Measurements from ENCODE around the gene FITM2. TPM values are rescaled to one million over a fixed set of nuclear protein-coding genes. Genes with fewer than 3 reads are reported as not detected.

FITM2 gene
- polyA plus RNA-seq, 1 of the 3 experiments (the other 2 are of a cell fraction), result 3.6 TPM

GRCh38 chr20:44280387-44280786, 30.6 kb downstream of the FITM2 start:
- H3K36me3 ChIP-seq (replicated peaks in 1 of 2; ENCODE audit: control insufficient read depth in 1 of 2, insufficient read depth in 2 of 2, low read length in 1 of 2), result no peaks in the 10 kb centered on the region
- H3K4me3 ChIP-seq (ENCODE audit: low read depth in 2 of 2, low read length in 1 of 2), result no peak overlapping the region
- TF ChIP-seq RAD21 (IDR thresholded peaks at IDR 0.05; ENCODE audit: low read length), result no peak
- no peak for TF ChIP-seq TCF12 (IDR thresholded peaks at IDR 0.05)
- no peak for TF ChIP-seq RXRA (IDR thresholded peaks at IDR 0.05; ENCODE audit: borderline replicate concordance, low read depth)
- TF ChIP-seq GATA2 (CRISPR knock-in tag; IDR thresholded peaks at IDR 0.05), result no peak
- TF ChIP-seq, protein P1, sequence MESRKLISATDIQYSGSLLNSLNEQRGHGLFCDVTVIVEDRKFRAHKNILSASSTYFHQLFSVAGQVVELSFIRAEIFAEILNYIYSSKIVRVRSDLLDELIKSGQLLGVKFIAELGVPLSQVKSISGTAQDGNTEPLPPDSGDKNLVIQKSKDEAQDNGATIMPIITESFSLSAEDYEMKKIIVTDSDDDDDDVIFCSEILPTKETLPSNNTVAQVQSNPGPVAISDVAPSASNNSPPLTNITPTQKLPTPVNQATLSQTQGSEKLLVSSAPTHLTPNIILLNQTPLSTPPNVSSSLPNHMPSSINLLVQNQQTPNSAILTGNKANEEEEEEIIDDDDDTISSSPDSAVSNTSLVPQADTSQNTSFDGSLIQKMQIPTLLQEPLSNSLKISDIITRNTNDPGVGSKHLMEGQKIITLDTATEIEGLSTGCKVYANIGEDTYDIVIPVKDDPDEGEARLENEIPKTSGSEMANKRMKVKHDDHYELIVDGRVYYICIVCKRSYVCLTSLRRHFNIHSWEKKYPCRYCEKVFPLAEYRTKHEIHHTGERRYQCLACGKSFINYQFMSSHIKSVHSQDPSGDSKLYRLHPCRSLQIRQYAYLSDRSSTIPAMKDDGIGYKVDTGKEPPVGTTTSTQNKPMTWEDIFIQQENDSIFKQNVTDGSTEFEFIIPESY (IDR thresholded peaks at IDR 0.05; ENCODE audit: borderline replicate concordance, low read depth), result no peak
- TF ChIP-seq NFIC (IDR thresholded peaks at IDR 0.05; ENCODE audit: borderline replicate concordance), result no peak
- TF ChIP-seq MXI1 (IDR thresholded peaks at IDR 0.05; ENCODE audit: low read depth, low read length), result no peak
- no peak for TF ChIP-seq FOXM1 (IDR thresholded peaks at IDR 0.05; ENCODE audit: low read depth)
- TF ChIP-seq NRF1 (IDR thresholded peaks at IDR 0.05; ENCODE audit: low read depth, low read length), result no peak
- TF ChIP-seq, protein P2, sequence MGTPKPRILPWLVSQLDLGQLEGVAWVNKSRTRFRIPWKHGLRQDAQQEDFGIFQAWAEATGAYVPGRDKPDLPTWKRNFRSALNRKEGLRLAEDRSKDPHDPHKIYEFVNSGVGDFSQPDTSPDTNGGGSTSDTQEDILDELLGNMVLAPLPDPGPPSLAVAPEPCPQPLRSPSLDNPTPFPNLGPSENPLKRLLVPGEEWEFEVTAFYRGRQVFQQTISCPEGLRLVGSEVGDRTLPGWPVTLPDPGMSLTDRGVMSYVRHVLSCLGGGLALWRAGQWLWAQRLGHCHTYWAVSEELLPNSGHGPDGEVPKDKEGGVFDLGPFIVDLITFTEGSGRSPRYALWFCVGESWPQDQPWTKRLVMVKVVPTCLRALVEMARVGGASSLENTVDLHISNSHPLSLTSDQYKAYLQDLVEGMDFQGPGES (IDR thresholded peaks at IDR 0.05; ENCODE audit: low read depth, low read length), result no peak
- no peak for TF ChIP-seq RCOR1 (IDR thresholded peaks at IDR 0.05; ENCODE audit: low read length)
- no peak for TF ChIP-seq EZH2phosphoT487 (IDR thresholded peaks at IDR 0.05; ENCODE audit: borderline replicate concordance, low read depth)
- no peak for TF ChIP-seq MEF2A (IDR thresholded peaks at IDR 0.05; ENCODE audit: borderline replicate concordance, low read depth)
- H3K4me2 ChIP-seq, result no peak overlapping the region
- no peaks in the 10 kb centered on the region for H3F3A ChIP-seq (replicated peaks; ENCODE audit: insufficient read depth)
- ChIA-PET CTCF (interaction anchor here (1.8 kb wide), 1 partner anchor 65 kb away, joined by 4 read pairs; no protein-coding TSS in a partner anchor), POLR2A (no interaction called here)
- no peak overlapping the region for H3K27ac ChIP-seq (ENCODE audit: low read depth in 2 of 2, low read length in 1 of 2)
- no peaks in the 10 kb centered on the region for H3K4me1 ChIP-seq (ENCODE audit: control insufficient read depth in 1 of 2, insufficient read depth in 2 of 2, low read depth in 1 of 2, low read length in 1 of 2)
- DNase-seq, result no peak
- no peaks in the 10 kb centered on the region for H3K9me2 ChIP-seq
- H3K9ac ChIP-seq, result no peak overlapping the region
- no peak overlapping the region for H2AFZ ChIP-seq (ENCODE audit: low read depth)
- no peaks in the 10 kb centered on the region for H4K20me1 ChIP-seq (ENCODE audit: insufficient read depth)
- H3K27me3 ChIP-seq (ENCODE audit: insufficient read depth), result no peaks in the 10 kb centered on the region
- 89% methylated on average over 2 of the region's 2 CpGs for WGBS (ENCODE audit: low lambda C conversion rate)
- H3K9me3 ChIP-seq, result no peaks in the 10 kb centered on the region
- no peaks in the 10 kb centered on the region for H3K79me2 ChIP-seq (ENCODE audit: insufficient read depth)

DNA sequence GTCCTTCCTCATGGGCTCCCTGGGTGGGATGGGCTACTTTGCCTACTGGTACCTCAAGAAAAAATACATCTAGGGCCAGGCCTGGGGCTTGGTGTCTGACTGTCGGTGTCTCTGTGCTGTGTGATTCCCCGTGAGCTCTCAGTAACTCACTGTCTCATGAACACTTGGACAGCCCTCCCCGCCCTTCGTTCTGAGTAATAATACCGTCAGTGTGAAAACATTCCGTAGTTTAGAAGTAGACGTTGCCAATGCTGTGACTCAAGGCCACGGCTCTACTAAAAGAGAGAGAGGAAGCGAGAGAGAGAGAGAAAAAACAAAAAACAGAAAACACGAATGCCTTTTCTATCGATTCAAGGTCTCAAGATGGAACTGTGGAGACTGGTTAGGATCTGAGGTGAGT, 31.8 kb downstream of the FITM2 start:
- Histone ChIP-seq H3K27me3 (ENCODE audit: insufficient read depth) (no peaks in the 10 kb centered on the region), H3K36me3 (replicated peaks in 1 of 2; ENCODE audit: control insufficient read depth in 1 of 2, insufficient read depth in 2 of 2, low read length in 1 of 2) (no peaks in the 10 kb centered on the region), H3K9me2 (no peaks in the 10 kb centered on the region), H3K4me1 (ENCODE audit: control insufficient read depth in 1 of 2, insufficient read depth in 2 of 2, low read depth in 1 of 2, low read length in 1 of 2) (no peaks in the 10 kb centered on the region), H3K4me2 (no peak overlapping the region), H3K27ac (ENCODE audit: low read depth in 2 of 2, low read length in 1 of 2) (no peak overlapping the region), H3K79me2 (ENCODE audit: insufficient read depth) (no peaks in the 10 kb centered on the region), H3K9ac (no peak overlapping the region), H3F3A (replicated peaks; ENCODE audit: insufficient read depth) (no peaks in the 10 kb centered on the region), H3K9me3 (no peaks in the 10 kb centered on the region), H2AFZ (ENCODE audit: low read depth) (no peak overlapping the region), H3K4me3 (ENCODE audit: low read depth in 2 of 2, low read length in 1 of 2) (no peak overlapping the region), H4K20me1 (ENCODE audit: insufficient read depth) (no peaks in the 10 kb centered on the region)
- ChIA-PET CTCF (interaction anchor here (1.4 to 1.5 kb wide), 2 partner anchors 32 to 106 kb away, joined by 3 read pairs; no protein-coding TSS in a partner anchor), POLR2A (no interaction called here)
- TF ChIP-seq FOSL2 (IDR thresholded peaks at IDR 0.05; ENCODE audit: borderline replicate concordance, low read depth), result no peak
- TF ChIP-seq, protein P1 (IDR thresholded peaks at IDR 0.05; ENCODE audit: borderline replicate concordance, low read depth), result no peak
- 65% methylated on average over 11 of the region's 11 CpGs for WGBS (ENCODE audit: low lambda C conversion rate)
- DNase-seq, result no peak
